K562 (cell line): ENCODE data around the gene DAPK2. TPM values are rescaled to one million over a fixed set of nuclear protein-coding genes. Genes with fewer than 3 reads are reported as not detected.

Experiments
- CBFA2T3 ChIP-seq: fragments of 450-650 bp; IDR thresholded peaks from 2 replicates; pipeline ENCODE4 v1.6.1; 2017
- DDX20 ChIP-seq: fragments of 450-650 bp; IDR thresholded peaks from 2 replicates; pipeline ENCODE4 v1.6.1; 2016; ENCODE audit warnings: missing genetic modification characterization, low read depth, mild to moderate bottlenecking, missing compliant biosample characterization, moderate library complexity
- FOSL1 ChIP-seq: fragments of 200-800 bp; sonication (Bioruptor generic); conservative IDR thresholded peaks from 2 replicates; pipeline ENCODE4 v1.6.1; 2016; ENCODE audit warnings: missing genetic modification characterization, missing compliant biosample characterization
- MAFF ChIP-seq: IDR thresholded peaks from 2 replicates; pipeline ENCODE4 v1.6.1; 2012; ENCODE audit warnings: low read length, improper control_type of control experiment
- MAFG ChIP-seq: fragments of 450-650 bp; conservative IDR thresholded peaks from 2 replicates; pipeline ENCODE4 v1.6.1; 2016; ENCODE audit warnings: missing genetic modification characterization, missing compliant biosample characterization
- NFIC ChIP-seq: fragments of 450-650 bp; IDR thresholded peaks from 2 replicates; pipeline ENCODE4 v1.6.1; 2017; ENCODE audit warnings: mild to moderate bottlenecking, inconsistent platforms
- NR2C2 ChIP-seq, 2 experiments: fragments of 200-800 bp in 1 of 2; sonication (Bioruptor generic) in 1 of 2; sonication (generic) in 1 of 2; formaldehyde crosslinking in 1 of 2; IDR thresholded peaks; 2 replicates each; pipeline versions ENCODE4 v1.6.1 to v1.8.0; 2016 to 2022; ENCODE audit warnings: mild to moderate bottlenecking in 1 of 2, missing compliant biosample characterization in 1 of 2, missing genetic modification characterization in 1 of 2, missing genetic modification reagents in 1 of 2
- RBBP5 ChIP-seq: fragments of 200-600 bp; sonication (generic); IDR thresholded peaks from 2 replicates; pipeline ENCODE4 v1.6.1; 2012; ENCODE audit warnings: borderline replicate concordance, mild to moderate bottlenecking, low read length, control low read depth, inconsistent platforms; ENCODE audit not compliant: insufficient read depth, poor library complexity, severe bottlenecking
- SMARCA4 ChIP-seq: fragments of 450-650 bp; IDR thresholded peaks from 2 replicates; pipeline ENCODE4 v1.6.1; 2016
- TCF3 ChIP-seq: sonication (generic); formaldehyde crosslinking; IDR thresholded peaks from 2 replicates; pipeline ENCODE4 v1.4.0; 2020; ENCODE audit warnings: mild to moderate bottlenecking, missing genetic modification reagents
- ZFP1 ChIP-seq: fragments of 450-650 bp; formaldehyde crosslinking; IDR thresholded peaks from 2 replicates; pipeline ENCODE4 v1.4.0; 2020; ENCODE audit warnings: mild to moderate bottlenecking, mixed read lengths
- ZNF134 ChIP-seq: fragments of 250-450 bp; sonication (Bioruptor Pico); conservative IDR thresholded peaks from 2 replicates; pipeline ENCODE4 v1.4.0; 2020
- ZNF354B ChIP-seq: fragments of 250-450 bp; sonication (Bioruptor Pico); IDR thresholded peaks from 2 replicates; pipeline ENCODE4 v1.4.0; 2020
- polyA plus RNA-seq, 8 experiments: library from polyadenylated mRNA; depleted of rRNA in 4 of 8; stranded (reverse) in 5 of 8; unstranded in 3 of 8; fragments of >200 nt; fragmentation: Nextera tagmentation in 2 of 8; fragmentation: Illumina TruSeq in 1 of 8; extraction: Ambion mirVana in 2 of 8; extraction: Trizol in 1 of 8; gene quantifications; 2 replicates each; pipeline versions ENCODE4 v1.2.1 to v1.2.3, GENCODE V29; 2011 to 2014; ENCODE audit warnings: inconsistent platforms in 1 of 8, missing spikeins in 1 of 8
- total RNA-seq, 7 experiments: library from RNA; depleted of rRNA in 6 of 7; stranded (reverse); fragments of >200 nt in 6 of 7; fragmentation: Illumina TruSeq in 2 of 7; extraction: Trizol in 2 of 7; gene quantifications; 2 replicates each; pipeline versions ENCODE4 v1.2.1 to v1.2.3, GENCODE V29; 2011 to 2021; ENCODE audit warnings: low replicate concordance in 1 of 7
- TF ChIP-seq, protein P1 (sequence below), 2 experiments: fragments of 450-650 bp; IDR thresholded peaks; 2 replicates each; pipeline ENCODE4 v1.6.1; 2016; ENCODE audit warnings: mild to moderate bottlenecking in 2 of 2, borderline replicate concordance in 1 of 2, low read depth in 1 of 2, moderate library complexity in 1 of 2
- TF ChIP-seq, protein P2 (sequence below): sonication (generic); formaldehyde crosslinking; IDR thresholded peaks from 2 replicates; pipeline ENCODE4 v1.8.0; 2022; ENCODE audit warnings: mild to moderate bottlenecking, missing genetic modification reagents
- TF ChIP-seq, protein P3 (sequence below), 2 experiments: fragments of 450-650 bp in 1 of 2; sonication (generic) in 1 of 2; formaldehyde crosslinking in 1 of 2; IDR thresholded peaks in 1 of 2; conservative IDR thresholded peaks in 1 of 2; 2 replicates each; pipeline versions ENCODE4 v1.6.1 to v1.8.1; 2016 to 2023; ENCODE audit warnings: mild to moderate bottlenecking in 2 of 2, moderate library complexity in 2 of 2, inconsistent platforms in 1 of 2, missing genetic modification reagents in 1 of 2

The DAPK2 gene
- total and polyA plus RNA-seq, 9 of the 15 experiments (the other 6 are each of a cell fraction or from before 2014, with no cell fraction given) = 0.14 to 5.2 (median 2.2) TPM

DNA sequence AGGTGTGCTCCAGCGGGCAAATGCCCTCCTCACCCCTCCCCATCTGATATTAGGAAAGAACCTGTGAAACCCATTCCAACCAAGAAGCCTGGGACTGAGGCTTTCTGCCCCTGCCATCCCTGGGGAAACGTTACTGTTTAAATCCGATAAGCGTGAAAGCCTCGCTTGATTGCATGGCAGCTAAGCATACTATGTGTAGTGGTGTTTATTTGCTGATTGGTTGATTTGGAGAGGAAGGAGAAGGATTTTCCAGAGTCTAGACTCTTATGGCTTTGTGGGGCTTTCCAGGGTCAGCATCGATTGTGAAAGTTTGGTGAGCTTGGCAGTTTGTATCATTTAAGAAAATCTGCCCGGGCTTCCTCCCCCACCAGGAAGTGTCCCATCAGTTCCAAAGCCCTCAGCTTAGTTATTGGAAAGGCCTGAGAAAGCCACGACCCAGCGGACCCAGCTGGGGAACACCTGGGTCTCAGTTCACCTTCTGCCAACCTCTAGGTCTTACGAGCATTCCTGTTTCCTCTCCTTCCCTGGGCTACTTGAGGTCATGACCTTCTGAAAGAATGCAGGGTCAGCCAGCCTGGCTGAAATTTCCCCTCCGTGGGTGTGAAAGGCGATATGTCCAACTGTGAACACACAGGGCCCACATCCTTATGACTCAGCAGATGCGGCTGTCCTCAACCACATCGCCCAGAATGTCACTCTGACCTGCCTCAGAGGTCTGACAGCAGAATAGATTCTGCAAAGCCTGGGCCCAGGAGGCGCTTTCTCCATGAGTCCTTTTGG lies 149.8 kb downstream of the DAPK2 start (continued):
- TF ChIP-seq, protein P1, sequence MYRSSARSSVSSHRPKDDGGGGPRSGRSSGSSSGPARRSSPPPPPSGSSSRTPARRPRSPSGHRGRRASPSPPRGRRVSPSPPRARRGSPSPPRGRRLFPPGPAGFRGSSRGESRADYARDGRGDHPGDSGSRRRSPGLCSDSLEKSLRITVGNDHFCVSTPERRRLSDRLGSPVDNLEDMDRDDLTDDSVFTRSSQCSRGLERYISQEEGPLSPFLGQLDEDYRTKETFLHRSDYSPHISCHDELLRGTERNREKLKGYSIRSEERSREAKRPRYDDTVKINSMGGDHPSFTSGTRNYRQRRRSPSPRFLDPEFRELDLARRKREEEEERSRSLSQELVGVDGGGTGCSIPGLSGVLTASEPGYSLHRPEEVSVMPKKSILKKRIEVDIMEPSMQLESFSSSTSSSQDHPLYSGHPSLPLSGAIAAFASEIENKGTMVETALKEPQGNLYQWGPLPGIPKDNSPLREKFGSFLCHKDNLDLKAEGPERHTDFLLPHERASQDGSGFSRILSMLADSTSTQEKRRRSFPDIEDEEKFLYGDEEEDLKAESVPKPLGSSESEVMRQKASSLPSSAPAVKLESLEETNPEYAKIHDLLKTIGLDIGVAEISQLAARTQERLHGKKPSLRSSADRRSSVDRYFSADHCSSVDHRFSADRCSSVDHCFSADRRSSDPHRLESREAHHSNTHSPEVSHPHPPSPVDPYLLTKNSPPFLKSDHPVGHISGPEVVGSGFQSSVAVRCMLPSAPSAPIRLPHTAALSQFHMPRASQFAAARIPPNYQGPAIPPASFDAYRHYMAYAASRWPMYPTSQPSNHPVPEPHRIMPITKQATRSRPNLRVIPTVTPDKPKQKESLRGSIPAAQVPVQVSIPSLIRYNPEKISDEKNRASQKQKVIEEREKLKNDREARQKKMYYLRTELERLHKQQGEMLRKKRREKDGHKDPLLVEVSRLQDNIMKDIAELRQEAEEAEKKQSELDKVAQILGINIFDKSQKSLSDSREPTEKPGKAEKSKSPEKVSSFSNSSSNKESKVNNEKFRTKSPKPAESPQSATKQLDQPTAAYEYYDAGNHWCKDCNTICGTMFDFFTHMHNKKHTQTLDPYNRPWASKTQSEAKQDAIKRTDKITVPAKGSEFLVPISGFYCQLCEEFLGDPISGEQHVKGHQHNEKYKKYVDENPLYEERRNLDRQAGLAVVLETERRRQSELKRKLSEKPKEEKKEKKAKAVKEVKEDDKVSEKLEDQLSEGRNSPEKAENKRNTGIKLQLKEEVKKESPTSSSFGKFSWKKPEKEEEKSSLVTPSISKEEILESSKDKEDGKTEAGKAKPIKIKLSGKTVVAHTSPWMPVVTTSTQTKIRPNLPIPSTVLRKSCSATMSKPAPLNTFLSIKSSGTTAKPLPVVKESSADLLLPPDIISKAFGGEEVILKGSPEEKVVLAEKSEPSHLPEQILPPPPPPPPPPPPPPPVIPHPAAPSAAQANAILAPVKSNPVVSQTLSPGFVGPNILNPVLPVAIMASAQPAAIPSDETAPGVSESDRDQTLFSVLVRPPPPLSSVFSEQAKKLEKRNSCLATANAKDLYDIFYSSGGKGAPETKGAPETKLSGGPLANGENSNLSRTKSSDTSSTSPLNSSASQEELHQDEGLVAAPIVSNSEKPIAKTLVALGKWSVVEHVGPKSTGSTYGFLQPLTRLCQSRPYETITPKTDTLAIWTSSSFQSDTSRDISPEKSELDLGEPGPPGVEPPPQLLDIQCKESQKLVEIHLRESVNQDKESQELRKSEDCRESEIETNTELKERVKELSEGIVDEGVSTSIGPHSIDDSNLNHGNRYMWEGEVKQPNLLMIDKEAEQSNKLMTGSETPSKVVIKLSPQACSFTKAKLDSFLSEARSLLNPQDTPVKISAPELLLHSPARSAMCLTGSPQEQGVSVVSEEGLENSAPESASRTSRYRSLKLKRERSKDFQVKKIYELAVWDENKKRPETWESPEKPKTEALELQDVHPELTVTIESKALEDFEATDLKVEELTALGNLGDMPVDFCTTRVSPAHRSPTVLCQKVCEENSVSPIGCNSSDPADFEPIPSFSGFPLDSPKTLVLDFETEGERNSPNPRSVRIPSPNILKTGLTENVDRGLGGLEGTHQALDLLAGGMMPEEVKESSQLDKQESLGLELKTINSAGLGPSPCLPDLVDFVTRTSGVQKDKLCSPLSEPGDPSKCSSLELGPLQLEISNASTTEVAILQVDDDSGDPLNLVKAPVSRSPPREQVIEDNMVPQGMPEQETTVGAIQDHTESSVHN (IDR thresholded peaks at IDR 0.05; ENCODE audit: borderline replicate concordance in 1 of 2, low read depth in 1 of 2) = peak in 1 of 2 experiments; percentile 45; a peak in 1 of 4 replicates
- TF ChIP-seq, protein P2, sequence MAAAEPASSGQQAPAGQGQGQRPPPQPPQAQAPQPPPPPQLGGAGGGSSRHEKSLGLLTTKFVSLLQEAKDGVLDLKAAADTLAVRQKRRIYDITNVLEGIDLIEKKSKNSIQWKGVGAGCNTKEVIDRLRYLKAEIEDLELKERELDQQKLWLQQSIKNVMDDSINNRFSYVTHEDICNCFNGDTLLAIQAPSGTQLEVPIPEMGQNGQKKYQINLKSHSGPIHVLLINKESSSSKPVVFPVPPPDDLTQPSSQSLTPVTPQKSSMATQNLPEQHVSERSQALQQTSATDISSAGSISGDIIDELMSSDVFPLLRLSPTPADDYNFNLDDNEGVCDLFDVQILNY (CRISPR knock-in tag) = no peak
- TF ChIP-seq FOSL1 = peak; percentile 93
- TF ChIP-seq ZNF134 (CRISPR knock-in tag) = 0 out of 2 replicates have a peak, but pooled peaks have one; percentile 34
- TF ChIP-seq RBBP5 = no peak
- TF ChIP-seq, protein P3, sequence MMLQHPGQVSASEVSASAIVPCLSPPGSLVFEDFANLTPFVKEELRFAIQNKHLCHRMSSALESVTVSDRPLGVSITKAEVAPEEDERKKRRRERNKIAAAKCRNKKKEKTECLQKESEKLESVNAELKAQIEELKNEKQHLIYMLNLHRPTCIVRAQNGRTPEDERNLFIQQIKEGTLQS (IDR thresholded peaks at IDR 0.05) = peak; percentile 82
- TF ChIP-seq, protein P3 (CRISPR knock-in tag; conservative IDR thresholded peaks at IDR 0.05) = no peak
- 0 out of 2 replicates have a peak, but pooled peaks have one; percentile 14 for TF ChIP-seq DDX20 (tag)
- TF ChIP-seq NFIC = peak; percentile 65
- peak; percentile 96 for TF ChIP-seq MAFG (tag)
- peak; percentile 90 for TF ChIP-seq SMARCA4
- peak; percentile 96 for TF ChIP-seq MAFF
- 0 out of 2 replicates have a peak, but pooled peaks have one; percentile 35 for TF ChIP-seq ZFP1 (CRISPR knock-in tag)
- peak; percentile 85; the same call in 1 of the 2 replicates for TF ChIP-seq NR2C2 (CRISPR knock-in tag; IDR thresholded peaks at IDR 0.05)
- TF ChIP-seq NR2C2 (tag; IDR thresholded peaks at IDR 0.05) = peak; percentile 95
- peak; percentile 78 for TF ChIP-seq CBFA2T3
- TF ChIP-seq ZNF354B (CRISPR knock-in tag) = 0 out of 2 replicates have a peak, but pooled peaks have one; percentile 33
- TF ChIP-seq TCF3 (CRISPR knock-in tag) = peak; percentile 79
